Endometrium (tissue), 2 donors: ENCODE measurements around the gene FAM32A.

Source experiments
- FAIRE-seq: peaks from 2 replicates; lab custom pipeline; 2012; peaks lifted over from hg19 to GRCh38; lab: Jason Lieb, UNC
- donor health status: control.
- donor health status: control.

The FAM32A gene

GRCh38 chr19:16225279-16226183 is 40.3 kb downstream of the FAM32A start:
- no peak for FAIRE-seq

GRCh38 chr19:16226184-16226591 is 41.0 kb downstream of the FAM32A start:
- FAIRE-seq: no peak

GRCh38 chr19:16226878-16227836 is 41.9 kb downstream of the FAM32A start:
- FAIRE-seq: no peak

- no peak for FAIRE-seq
Measured at GRCh38 chr19:16227837-16228636, 42.8 kb downstream of the FAM32A start.

- FAIRE-seq: no peak
Measured at GRCh38 chr19:16228637-16229321, 43.6 kb downstream of the FAM32A start.

GRCh38 chr19:16229322-16229641 is 44.1 kb downstream of the FAM32A start:
- no peak for FAIRE-seq

GRCh38 chr19:16232127-16232526 is 46.9 kb downstream of the FAM32A start:
- FAIRE-seq: no peak

GRCh38 chr19:16232568-16232967 is 47.4 kb downstream of the FAM32A start:
- FAIRE-seq: no peak

GRCh38 chr19:16233081-16233776 is 48.0 kb downstream of the FAM32A start:
- FAIRE-seq: no peak

- FAIRE-seq: no peak
Measured at GRCh38 chr19:16233836-16234551, 48.8 kb downstream of the FAM32A start.

GRCh38 chr19:16234552-16235445 is 49.6 kb downstream of the FAM32A start:
- no peak for FAIRE-seq

GRCh38 chr19:16235811-16236652 is 50.8 kb downstream of the FAM32A start:
- no peak for FAIRE-seq
